ENCODE measurements around the gene GPC6.

GPC6 gene

DNA sequence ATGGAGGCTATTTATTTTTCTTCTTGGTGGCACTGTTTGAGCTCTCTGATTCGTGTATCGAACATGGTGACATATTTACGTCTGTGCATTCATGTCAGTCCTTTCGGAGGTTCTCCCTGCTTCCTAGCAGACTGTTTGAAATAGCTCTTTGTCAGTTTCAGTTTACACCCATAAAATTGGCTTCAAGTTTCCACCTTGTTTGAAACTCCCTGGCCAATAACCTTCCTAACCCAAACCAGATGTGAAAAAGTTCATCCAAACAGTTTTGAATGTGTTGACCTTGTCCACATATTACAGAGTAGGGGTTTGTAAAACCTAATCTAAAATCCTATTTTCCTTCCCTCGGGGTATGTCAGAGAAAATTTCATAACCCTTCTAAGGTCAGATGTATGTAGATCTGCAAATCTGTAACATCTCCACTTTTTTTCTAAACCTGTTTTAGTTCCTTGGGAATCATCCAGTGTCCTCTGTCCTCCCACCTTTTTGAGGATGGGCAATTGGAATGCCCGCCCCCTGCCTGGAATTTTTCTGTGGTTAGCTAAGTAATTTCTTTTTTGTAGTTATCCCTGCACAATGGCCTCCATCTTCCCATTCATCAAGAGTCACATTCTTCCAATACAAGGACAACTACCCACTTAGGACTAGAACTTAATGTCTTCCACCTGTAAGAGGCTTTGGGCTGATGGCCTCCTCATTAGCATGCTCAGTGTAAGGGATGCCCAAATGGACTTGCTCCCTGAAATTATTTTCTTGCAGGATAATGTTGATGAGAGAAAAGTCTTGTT lies 499.8 kb downstream of the GPC6 start:
- TF ChIP-seq BHLHE40 (IDR thresholded peaks at IDR 0.05; ENCODE audit: borderline replicate concordance) (no peak), FOXK2 (IDR thresholded peaks at IDR 0.05) (no peak), SP1 (IDR thresholded peaks at IDR 0.05) (no peak), TARDBP (IDR thresholded peaks at IDR 0.05) (no peak)
- TF ChIP-seq, protein P1, sequence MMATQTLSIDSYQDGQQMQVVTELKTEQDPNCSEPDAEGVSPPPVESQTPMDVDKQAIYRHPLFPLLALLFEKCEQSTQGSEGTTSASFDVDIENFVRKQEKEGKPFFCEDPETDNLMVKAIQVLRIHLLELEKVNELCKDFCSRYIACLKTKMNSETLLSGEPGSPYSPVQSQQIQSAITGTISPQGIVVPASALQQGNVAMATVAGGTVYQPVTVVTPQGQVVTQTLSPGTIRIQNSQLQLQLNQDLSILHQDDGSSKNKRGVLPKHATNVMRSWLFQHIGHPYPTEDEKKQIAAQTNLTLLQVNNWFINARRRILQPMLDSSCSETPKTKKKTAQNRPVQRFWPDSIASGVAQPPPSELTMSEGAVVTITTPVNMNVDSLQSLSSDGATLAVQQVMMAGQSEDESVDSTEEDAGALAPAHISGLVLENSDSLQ (IDR thresholded peaks at IDR 0.05), result peak; percentile 85
- POLR2A ChIA-PET, result no interaction called here
- CTCF ChIA-PET, result no interaction called here
- DNase-seq (ENCODE audit: extremely low spot score), result peak; percentile 27

DNA sequence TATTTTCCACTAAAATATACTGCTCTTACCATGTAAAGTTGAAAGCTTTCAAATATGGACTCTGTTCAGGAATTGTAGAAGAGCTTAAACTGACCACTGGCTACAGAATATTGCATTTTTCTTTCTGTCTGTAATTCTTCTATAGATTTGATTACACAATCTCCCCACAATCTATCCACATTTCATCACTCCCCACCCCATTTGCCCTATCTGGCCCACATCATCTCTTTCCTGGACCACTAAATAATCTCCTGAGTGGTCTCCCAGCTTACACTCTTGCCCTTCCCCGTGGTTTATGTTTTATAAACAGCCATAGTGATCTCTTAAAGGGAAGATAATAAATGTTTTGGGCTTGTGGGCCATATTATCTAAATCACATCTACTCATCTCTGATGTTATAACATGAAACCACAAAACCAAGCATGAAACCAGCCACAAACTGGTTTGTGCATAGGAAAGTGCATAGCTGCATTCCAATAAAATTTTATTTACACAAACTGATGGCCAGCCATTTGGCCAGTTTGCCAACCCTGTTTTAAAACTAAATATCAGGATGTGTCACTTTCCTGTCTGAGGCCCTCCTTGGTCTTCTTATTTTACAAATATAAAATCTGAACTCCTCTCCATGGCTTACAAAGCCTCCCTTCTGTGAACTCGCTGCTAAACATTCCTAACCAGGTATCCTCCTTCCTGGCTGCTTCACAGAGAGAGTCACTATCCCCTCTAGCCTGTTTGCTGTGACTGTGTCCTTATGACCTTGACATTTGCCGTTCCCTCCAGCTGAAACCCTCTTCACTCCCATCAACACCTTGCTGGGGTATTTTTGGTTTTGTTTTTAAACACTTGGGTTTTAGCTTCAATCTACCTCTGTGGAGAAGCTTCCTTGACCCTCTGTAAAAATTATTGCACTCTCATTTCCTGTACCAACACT lies 500.9 kb downstream of the GPC6 start:
- ChIA-PET POLR2A (no interaction called here), CTCF (no interaction called here)
- no peak for TF ChIP-seq SUZ12 (IDR thresholded peaks at IDR 0.05)
- DNase-seq (ENCODE audit: extremely low spot score), result no peak

DNA sequence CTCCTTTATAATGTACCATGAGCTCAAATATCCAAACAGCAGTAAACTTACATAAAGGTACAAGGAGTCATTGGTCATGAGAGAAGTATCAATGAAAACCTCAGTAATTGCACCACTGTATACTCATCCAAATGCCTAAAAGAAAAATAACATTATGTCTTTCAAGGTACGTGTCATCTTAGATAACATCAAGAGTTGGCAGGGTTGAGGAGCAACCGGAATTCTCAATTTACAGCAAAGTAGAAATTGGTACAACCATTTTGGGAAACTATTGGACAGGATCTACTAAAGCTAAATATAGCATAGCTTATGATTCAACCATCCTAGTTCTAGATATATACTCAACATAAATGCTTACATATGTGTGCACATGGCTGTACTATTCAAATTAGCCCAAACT lies 502.8 kb downstream of the GPC6 start:
- no peak for TF ChIP-seq TARDBP (IDR thresholded peaks at IDR 0.05)
- no peak for TF ChIP-seq NFRKB (IDR thresholded peaks at IDR 0.05)
- no peak for TF ChIP-seq SP1 (IDR thresholded peaks at IDR 0.05)
- TF ChIP-seq, protein P1 (IDR thresholded peaks at IDR 0.05), result no peak
- TF ChIP-seq FOXK2 (IDR thresholded peaks at IDR 0.05), result no peak
- DNase-seq (ENCODE audit: extremely low spot score), result no peak
- ChIA-PET POLR2A (interaction anchor here (0.6 to 0.8 kb wide), 2 partner anchors 10 to 502 kb away, joined by 3 read pairs; partner anchors contain the start of gene GPC6), CTCF (no interaction called here)

DNA sequence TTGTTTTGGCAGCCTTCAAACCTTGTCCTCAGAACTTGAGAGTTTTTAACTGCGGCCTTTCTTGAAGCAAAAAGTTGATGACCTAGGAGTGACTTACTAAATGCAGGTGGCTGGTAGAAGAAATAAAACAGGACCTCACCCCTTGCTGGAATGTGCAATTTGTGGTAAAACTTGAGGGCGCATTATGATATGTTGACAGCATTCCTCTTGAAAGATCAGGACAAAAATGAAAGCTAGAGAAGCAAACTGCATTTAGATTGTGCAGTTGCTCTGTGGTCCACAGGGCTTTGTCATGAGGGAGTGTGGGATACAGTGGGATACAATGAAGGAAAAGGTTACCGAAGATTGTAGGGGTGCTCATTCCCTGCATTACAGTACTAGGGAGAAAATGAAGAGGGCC lies 504.2 kb downstream of the GPC6 start:
- POLR2A ChIA-PET, result no interaction called here
- no peak for TF ChIP-seq SUZ12 (IDR thresholded peaks at IDR 0.05)
- no peak for TF ChIP-seq TARDBP (IDR thresholded peaks at IDR 0.05)
- TF ChIP-seq HDGF (IDR thresholded peaks at IDR 0.05; ENCODE audit: borderline replicate concordance), result no peak
- TF ChIP-seq L3MBTL2 (conservative IDR thresholded peaks at IDR 0.05), result no peak
- TF ChIP-seq FOXM1 (IDR thresholded peaks at IDR 0.05; ENCODE audit: borderline replicate concordance), result no peak
- TF ChIP-seq LEF1 (IDR thresholded peaks at IDR 0.05; ENCODE audit: borderline replicate concordance), result no peak
- TF ChIP-seq FOXA1 (IDR thresholded peaks at IDR 0.05), result no peak
- no peak for TF ChIP-seq SP1 (IDR thresholded peaks at IDR 0.05)
- TF ChIP-seq NFRKB (IDR thresholded peaks at IDR 0.05), result no peak
- DNase-seq (ENCODE audit: extremely low spot score), result no peak
- CTCF ChIA-PET, result no interaction called here

DNA sequence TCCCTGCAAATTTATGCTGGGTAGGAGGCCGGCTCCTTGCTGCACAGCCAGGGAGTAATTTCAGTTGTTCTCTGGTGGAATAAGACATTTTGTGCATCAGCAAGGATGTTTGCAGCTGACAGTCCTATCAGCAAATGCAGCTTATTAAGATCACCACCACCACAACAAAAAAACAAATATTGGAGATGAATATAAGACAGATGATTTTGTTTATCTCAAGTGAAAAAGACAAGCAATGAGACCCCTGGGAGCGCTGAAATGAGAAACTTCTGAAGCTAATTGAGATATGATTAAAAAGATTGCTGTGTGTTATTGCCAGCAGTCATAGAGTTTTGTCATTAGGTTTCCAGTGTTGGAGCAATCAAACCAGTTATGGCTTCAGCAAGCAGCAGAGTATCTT lies 505.6 kb downstream of the GPC6 start:
- CTCF ChIA-PET, result interaction anchor here (0.6 kb wide), 2 partner anchors 762 to 1539 kb away, joined by 3 read pairs; no protein-coding TSS in a partner anchor
- no peak for DNase-seq (ENCODE audit: extremely low spot score)
- POLR2A ChIA-PET, result no interaction called here
- TF ChIP-seq ZNF384 (IDR thresholded peaks at IDR 0.05) (no peak), BHLHE40 (IDR thresholded peaks at IDR 0.05; ENCODE audit: borderline replicate concordance) (no peak), TARDBP (IDR thresholded peaks at IDR 0.05) (no peak), NFRKB (IDR thresholded peaks at IDR 0.05) (no peak), FOXM1 (IDR thresholded peaks at IDR 0.05; ENCODE audit: borderline replicate concordance) (no peak), HDGF (IDR thresholded peaks at IDR 0.05; ENCODE audit: borderline replicate concordance) (no peak), SUZ12 (IDR thresholded peaks at IDR 0.05) (no peak), FOXK2 (IDR thresholded peaks at IDR 0.05) (no peak), SP1 (IDR thresholded peaks at IDR 0.05) (no peak), ELF4 (IDR thresholded peaks at IDR 0.05) (no peak), L3MBTL2 (conservative IDR thresholded peaks at IDR 0.05) (no peak), ARNT (IDR thresholded peaks at IDR 0.05) (no peak), CTBP1 (IDR thresholded peaks at IDR 0.05; ENCODE audit: borderline replicate concordance) (no peak), FOXA1 (IDR thresholded peaks at IDR 0.05) (no peak), LEF1 (IDR thresholded peaks at IDR 0.05; ENCODE audit: borderline replicate concordance) (no peak)
- TF ChIP-seq, protein P1 (IDR thresholded peaks at IDR 0.05), result no peak

DNA sequence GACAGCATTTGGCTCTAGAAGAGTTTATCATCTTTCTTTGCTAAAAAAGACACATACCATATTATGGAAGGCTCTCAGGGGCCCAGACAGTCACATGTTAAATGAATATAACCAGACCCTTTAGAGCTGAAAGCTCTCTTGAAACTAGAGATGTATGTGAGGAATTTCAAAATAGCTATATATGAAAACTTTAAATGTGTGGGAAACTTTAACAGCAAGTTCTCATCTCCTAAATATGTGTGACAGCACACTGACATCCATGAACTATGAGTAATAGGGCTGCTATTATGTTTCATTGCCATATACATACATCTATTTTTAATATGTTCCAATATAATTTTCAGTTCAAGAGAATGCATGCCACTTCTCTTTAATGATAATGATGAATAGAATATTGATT lies 509.5 kb downstream of the GPC6 start:
- TF ChIP-seq BHLHE40 (IDR thresholded peaks at IDR 0.05; ENCODE audit: borderline replicate concordance) (no peak), CTBP1 (IDR thresholded peaks at IDR 0.05; ENCODE audit: borderline replicate concordance) (no peak), FOXK2 (IDR thresholded peaks at IDR 0.05) (no peak), HDGF (IDR thresholded peaks at IDR 0.05; ENCODE audit: borderline replicate concordance) (no peak), FOXM1 (IDR thresholded peaks at IDR 0.05; ENCODE audit: borderline replicate concordance) (no peak), ELF4 (IDR thresholded peaks at IDR 0.05) (no peak), FOXA1 (IDR thresholded peaks at IDR 0.05) (no peak), SUZ12 (IDR thresholded peaks at IDR 0.05) (no peak)
- no peak for DNase-seq (ENCODE audit: extremely low spot score)
- POLR2A ChIA-PET, result no interaction called here
- CTCF ChIA-PET, result no interaction called here
